ENCODE measurements around the gene COL5A2. TPM values are rescaled to one million over a fixed set of nuclear protein-coding genes. Genes with fewer than 3 reads are reported as not detected.

COL5A2 gene
- total and polyA plus RNA-seq, 11 donors = 4.4 to 61.1 (median 12.4) TPM

GRCh38 chr2:189015359-189015758 is 164.2 kb downstream of the COL5A2 start:
- Histone ChIP-seq H3K4me3 (no peak overlapping the region), H3K27ac (peak overlapping the region in 3 of 12 donors; percentile 6 to 48 (median 30)), H3K36me3 (peaks cover 0 to 28% (median 19%) of the 10 kb centered on the region in 9 donors), H3K9me3 (no peaks in the 10 kb centered on the region), H3K27me3 (no peaks in the 10 kb centered on the region), H3K4me1 (peaks cover 0 to 15% (median 0%) of the 10 kb centered on the region in 12 donors)
- ATAC-seq = no peak
- WGBS, 4 donors = 51 to 72% (median 64%) methylated on average over 1 of the region's 1 CpG
- TF ChIP-seq CTCF (IDR thresholded peaks at IDR 0.05) (no peak), POLR2A (IDR thresholded peaks at IDR 0.05) (no peak)
- no peak for DNase-seq
- intact Hi-C loops (cut with DNase I) = no loop called here

- Histone ChIP-seq H3K27me3 (no peaks in the 10 kb centered on the region), H3K9me3 (no peaks in the 10 kb centered on the region), H3K27ac (peak overlapping the region in 5 of 12 donors; percentile 5 to 48 (median 15)), H3K36me3 (peaks cover 0 to 35% (median 20%) of the 10 kb centered on the region in 9 donors), H3K4me1 (peaks cover 0 to 15% (median 0%) of the 10 kb centered on the region in 12 donors), H3K4me3 (no peak overlapping the region)
- TF ChIP-seq POLR2A (IDR thresholded peaks at IDR 0.05) (no peak), CTCF (IDR thresholded peaks at IDR 0.05) (no peak)
- intact Hi-C loops (cut with DNase I) = no loop called here
- DNase-seq = no peak
- WGBS, 4 donors = 50 to 64% (median 58%) methylated on average over 2 of the region's 2 CpGs
- peak in 2 of 4 donors; percentile 35 to 44 for ATAC-seq
Observed at GRCh38 chr2:189014449-189015138, 165.0 kb downstream of the COL5A2 start.

GRCh38 chr2:189013671-189014448 is 165.7 kb downstream of the COL5A2 start:
- Histone ChIP-seq H3K9me3 (no peaks in the 10 kb centered on the region), H3K27me3 (no peaks in the 10 kb centered on the region), H3K4me1 (peaks cover 0 to 15% (median 0%) of the 10 kb centered on the region in 12 donors), H3K36me3 (peaks cover 0 to 43% (median 20%) of the 10 kb centered on the region in 9 donors), H3K27ac (peak overlapping the region in 5 of 12 donors; percentile 5 to 48 (median 15)), H3K4me3 (no peak overlapping the region)
- no peak for DNase-seq
- 72 to 86% (median 81%) methylated on average over 2 of the region's 2 CpGs for WGBS, 4 donors
- no peak for TF ChIP-seq CTCF (IDR thresholded peaks at IDR 0.05)
- TF ChIP-seq POLR2A (IDR thresholded peaks at IDR 0.05) = no peak
- peak in 1 of 4 donors; percentile 19 for ATAC-seq
- intact Hi-C loops (cut with DNase I) = no loop called here

- Histone ChIP-seq H3K9me3 (no peaks in the 10 kb centered on the region), H3K36me3 (peaks cover 0 to 51% (median 27%) of the 10 kb centered on the region in 9 donors), H3K27me3 (no peaks in the 10 kb centered on the region), H3K4me3 (no peak overlapping the region), H3K27ac (no peak overlapping the region), H3K4me1 (peaks cover 0 to 15% (median 0%) of the 10 kb centered on the region in 12 donors)
- WGBS, 4 donors = 82 to 91% (median 89%) methylated on average over 3 of the region's 3 CpGs
- ATAC-seq = no peak
- TF ChIP-seq CTCF (IDR thresholded peaks at IDR 0.05) = no peak
- no peak for TF ChIP-seq POLR2A (IDR thresholded peaks at IDR 0.05)
- DNase-seq = no peak
- intact Hi-C loops (cut with DNase I) = no loop called here
Observed at GRCh38 chr2:189013031-189013430, 166.5 kb downstream of the COL5A2 start.

Measured in heart left ventricle (tissue), 16 donors.